ENCODE measurements around the gene OR5M3.

The OR5M3 gene

DNA sequence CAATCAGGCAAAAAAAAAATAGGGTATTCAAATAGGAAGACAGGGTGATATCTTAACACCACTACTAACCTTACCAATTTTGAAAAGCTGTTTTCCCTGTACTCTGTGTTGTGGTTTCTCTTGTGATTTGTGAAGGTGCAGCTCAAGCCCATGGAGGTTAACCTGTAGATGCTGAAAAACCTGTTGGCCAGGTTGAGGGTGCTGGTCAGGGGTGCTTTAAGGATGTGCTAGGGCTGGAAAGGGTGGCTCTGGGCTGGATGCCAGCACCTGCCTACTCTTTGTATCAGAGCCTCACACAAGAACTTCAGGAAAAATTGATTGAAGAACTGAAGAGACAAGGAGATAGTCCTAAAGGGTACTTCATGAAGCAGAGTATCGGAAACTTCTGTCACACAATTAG, 36.3 kb upstream of the OR5M3 start:
- H3F3A ChIP-seq (ENCODE audit: low read depth), result no peaks in the 10 kb centered on the region
- no peaks in the 10 kb centered on the region for H3K27me3 ChIP-seq (ENCODE audit: insufficient read depth, low read length, poor library complexity, severe bottlenecking)
- no peak overlapping the region for H3K9ac ChIP-seq (ENCODE audit: low read depth, low read length, poor library complexity, severe bottlenecking)
- no peak overlapping the region for H3K4me2 ChIP-seq (ENCODE audit: low read depth, low read length, poor library complexity, severe bottlenecking)
- H3K36me3 ChIP-seq (ENCODE audit: insufficient read depth, low read length), result no peaks in the 10 kb centered on the region
- no peaks in the 10 kb centered on the region for H3K9me3 ChIP-seq (ENCODE audit: insufficient read depth, low read depth, low read length)
- H2AFZ ChIP-seq (ENCODE audit: low read length), result no peak overlapping the region
- no peak overlapping the region for H3K4me3 ChIP-seq (ENCODE audit: low read length, poor library complexity, severe bottlenecking)
- H3K79me2 ChIP-seq (ENCODE audit: insufficient read depth, low read length), result no peaks in the 10 kb centered on the region
- H3K4me1 ChIP-seq (ENCODE audit: insufficient read depth, low read length, poor library complexity, severe bottlenecking), result no peaks in the 10 kb centered on the region
- H3K9me2 ChIP-seq (replicated peaks; ENCODE audit: low read depth, low read length), result no peaks in the 10 kb centered on the region
- H4K20me1 ChIP-seq (ENCODE audit: insufficient read depth, low read length, poor library complexity, severe bottlenecking), result no peaks in the 10 kb centered on the region
- TF ChIP-seq EZH2phosphoT487 (IDR thresholded peaks at IDR 0.05; ENCODE audit: borderline replicate concordance), result no peak
- TF ChIP-seq, protein P1, sequence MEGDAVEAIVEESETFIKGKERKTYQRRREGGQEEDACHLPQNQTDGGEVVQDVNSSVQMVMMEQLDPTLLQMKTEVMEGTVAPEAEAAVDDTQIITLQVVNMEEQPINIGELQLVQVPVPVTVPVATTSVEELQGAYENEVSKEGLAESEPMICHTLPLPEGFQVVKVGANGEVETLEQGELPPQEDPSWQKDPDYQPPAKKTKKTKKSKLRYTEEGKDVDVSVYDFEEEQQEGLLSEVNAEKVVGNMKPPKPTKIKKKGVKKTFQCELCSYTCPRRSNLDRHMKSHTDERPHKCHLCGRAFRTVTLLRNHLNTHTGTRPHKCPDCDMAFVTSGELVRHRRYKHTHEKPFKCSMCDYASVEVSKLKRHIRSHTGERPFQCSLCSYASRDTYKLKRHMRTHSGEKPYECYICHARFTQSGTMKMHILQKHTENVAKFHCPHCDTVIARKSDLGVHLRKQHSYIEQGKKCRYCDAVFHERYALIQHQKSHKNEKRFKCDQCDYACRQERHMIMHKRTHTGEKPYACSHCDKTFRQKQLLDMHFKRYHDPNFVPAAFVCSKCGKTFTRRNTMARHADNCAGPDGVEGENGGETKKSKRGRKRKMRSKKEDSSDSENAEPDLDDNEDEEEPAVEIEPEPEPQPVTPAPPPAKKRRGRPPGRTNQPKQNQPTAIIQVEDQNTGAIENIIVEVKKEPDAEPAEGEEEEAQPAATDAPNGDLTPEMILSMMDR (conservative IDR thresholded peaks at IDR 0.05; ENCODE audit: low read length), result no peak

DNA sequence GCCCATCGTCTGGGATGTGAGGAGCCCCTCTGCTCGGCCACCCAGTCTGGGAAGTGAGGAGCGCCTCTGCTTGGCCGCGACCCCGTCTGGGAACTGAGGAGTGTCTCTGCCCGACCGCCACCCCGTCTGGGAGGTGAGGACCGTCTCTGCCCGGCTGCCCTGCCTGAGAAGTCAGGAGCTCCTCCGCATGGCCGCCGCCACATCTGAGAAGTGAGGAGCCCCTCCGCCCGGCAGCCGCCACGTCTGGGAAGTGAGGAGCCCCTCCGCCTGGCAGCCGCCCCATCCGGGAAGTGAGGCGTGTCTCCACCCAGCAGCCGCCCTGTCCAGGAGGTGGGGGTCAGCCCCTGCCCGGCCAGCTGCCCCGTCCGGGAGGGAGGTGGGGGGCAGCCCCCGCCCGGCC, 23.9 kb upstream of the OR5M3 start:
- H4K20me1 ChIP-seq (ENCODE audit: insufficient read depth, low read length, poor library complexity, severe bottlenecking), result no peaks in the 10 kb centered on the region
- no peak overlapping the region for H3K4me3 ChIP-seq (ENCODE audit: low read length, poor library complexity, severe bottlenecking)
- no peaks in the 10 kb centered on the region for H3K36me3 ChIP-seq (ENCODE audit: insufficient read depth, low read length)
- H3K4me1 ChIP-seq (ENCODE audit: insufficient read depth, low read length, poor library complexity, severe bottlenecking), result no peaks in the 10 kb centered on the region
- H3K79me2 ChIP-seq (ENCODE audit: insufficient read depth, low read length), result no peaks in the 10 kb centered on the region
- H2AFZ ChIP-seq (ENCODE audit: low read length), result no peak overlapping the region
- no peaks in the 10 kb centered on the region for H3K27me3 ChIP-seq (ENCODE audit: insufficient read depth, low read length, poor library complexity, severe bottlenecking)
- H3K9me2 ChIP-seq (replicated peaks; ENCODE audit: low read depth, low read length), result no peaks in the 10 kb centered on the region
- H3K9me3 ChIP-seq (ENCODE audit: insufficient read depth, low read depth, low read length), result no peaks in the 10 kb centered on the region
- no peak for TF ChIP-seq EZH2phosphoT487 (IDR thresholded peaks at IDR 0.05; ENCODE audit: borderline replicate concordance)
- TF ChIP-seq, protein P1 (conservative IDR thresholded peaks at IDR 0.05; ENCODE audit: low read length), result no peak
- no peaks in the 10 kb centered on the region for H3F3A ChIP-seq (ENCODE audit: low read depth)
- no peak overlapping the region for H3K4me2 ChIP-seq (ENCODE audit: low read depth, low read length, poor library complexity, severe bottlenecking)
- no peak overlapping the region for H3K9ac ChIP-seq (ENCODE audit: low read depth, low read length, poor library complexity, severe bottlenecking)

DNA sequence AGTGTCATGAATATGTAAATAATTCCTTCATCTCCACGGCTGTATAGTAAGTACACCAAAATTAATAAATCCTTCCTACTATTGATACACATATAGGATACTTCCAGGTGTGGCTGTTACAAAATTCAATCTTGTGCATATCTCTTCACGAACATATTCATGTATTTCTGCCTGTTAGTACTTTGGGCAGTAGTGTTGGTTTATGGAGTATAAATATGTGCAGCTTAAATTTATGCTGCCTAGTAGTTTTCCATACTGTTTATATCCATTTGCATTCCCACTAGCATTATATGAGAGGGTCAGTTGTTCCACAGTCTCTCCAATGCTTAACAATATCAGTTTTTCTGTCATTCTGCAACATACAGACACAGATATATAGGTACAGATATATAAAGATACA, 22.0 kb upstream of the OR5M3 start:
- Histone ChIP-seq H3K9ac (ENCODE audit: low read depth, low read length, poor library complexity, severe bottlenecking) (no peak overlapping the region), H3F3A (ENCODE audit: low read depth) (no peaks in the 10 kb centered on the region), H3K4me3 (ENCODE audit: low read length, poor library complexity, severe bottlenecking) (no peak overlapping the region), H3K4me2 (ENCODE audit: low read depth, low read length, poor library complexity, severe bottlenecking) (no peak overlapping the region), H2AFZ (ENCODE audit: low read length) (no peak overlapping the region), H3K4me1 (ENCODE audit: insufficient read depth, low read length, poor library complexity, severe bottlenecking) (no peaks in the 10 kb centered on the region), H3K9me3 (ENCODE audit: insufficient read depth, low read depth, low read length) (no peaks in the 10 kb centered on the region), H3K9me2 (replicated peaks; ENCODE audit: low read depth, low read length) (no peaks in the 10 kb centered on the region), H3K79me2 (ENCODE audit: insufficient read depth, low read length) (no peaks in the 10 kb centered on the region), H3K36me3 (ENCODE audit: insufficient read depth, low read length) (no peaks in the 10 kb centered on the region), H3K27me3 (ENCODE audit: insufficient read depth, low read length, poor library complexity, severe bottlenecking) (no peaks in the 10 kb centered on the region), H4K20me1 (ENCODE audit: insufficient read depth, low read length, poor library complexity, severe bottlenecking) (no peaks in the 10 kb centered on the region)
- no peak for TF ChIP-seq EZH2phosphoT487 (IDR thresholded peaks at IDR 0.05; ENCODE audit: borderline replicate concordance)
- TF ChIP-seq, protein P1 (conservative IDR thresholded peaks at IDR 0.05; ENCODE audit: low read length), result no peak
